ENCODE results near the gene TLK1. TPM values are rescaled to one million over a fixed set of nuclear protein-coding genes. Genes with fewer than 3 reads are reported as not detected.

TLK1 gene
- total and polyA plus RNA-seq, 7 experiments from 2014 or later = 40.0 to 191 (median 113) TPM

GRCh38 chr2:171128461-171128860, 32.2 kb downstream of the TLK1 start:
- H3K27me3 Mint-ChIP-seq = no peaks in the 10 kb centered on the region
- CTCF ChIA-PET = interaction anchor here (0.6 to 1.1 kb wide), 2 partner anchors 9 to 39 kb away, joined by 3 read pairs; no protein-coding TSS in a partner anchor
- H3K27ac Mint-ChIP-seq = peak overlapping the region in 1 of 9 donors; percentile 65
- H3K4me1 Mint-ChIP-seq = peaks cover 16 to 91% (median 77%) of the 10 kb centered on the region in 7 donors
- H3K36me3 Mint-ChIP-seq = peaks cover 0 to 12% (median 5%) of the 10 kb centered on the region in 5 donors
- Histone ChIP-seq H3K36me3 (ENCODE audit: control insufficient read depth in 2 of 3, insufficient read depth in 3 of 3, low read length in 3 of 3) (no peaks in the 10 kb centered on the region), H3K27me3 (ENCODE audit: control insufficient read depth in 2 of 2, insufficient read depth in 2 of 2, low read length in 2 of 2) (no peaks in the 10 kb centered on the region), H3K27ac (ENCODE audit: low read depth, low read length) (no peak overlapping the region), H3K4me3 (ENCODE audit: low read length) (no peak overlapping the region), H3K4me1 (ENCODE audit: control insufficient read depth in 2 of 2, insufficient read depth in 2 of 2, low read length in 2 of 2) (no peaks in the 10 kb centered on the region), H3K9me3 (ENCODE audit: control insufficient read depth in 2 of 3, low read length in 3 of 3) (no peaks in the 10 kb centered on the region)
- POLR2A ChIA-PET = no interaction called here
- H3K9me3 Mint-ChIP-seq = no peaks in the 10 kb centered on the region
- no peak for DNase-seq
- peak; percentile 38 for ATAC-seq
- no peak overlapping the region for H3K4me3 Mint-ChIP-seq
- intact Hi-C loops (cut with micrococcal nuclease) = loop anchor here in 1 of 2 donors (1.0 to 2.0 kb wide), 2 partner anchors 22 to 25 kb away; no protein-coding TSS in a partner anchor

- Mint-ChIP-seq H3K36me3 (peaks cover 0 to 8% (median 0%) of the 10 kb centered on the region in 5 donors), H3K27ac (peak overlapping the region in 1 of 9 donors; percentile 53), H3K27me3 (no peaks in the 10 kb centered on the region), H3K4me3 (no peak overlapping the region), H3K9me3 (peaks cover 0 to 1% (median 0%) of the 10 kb centered on the region in 11 donors), H3K4me1 (peaks cover 15 to 84% (median 73%) of the 10 kb centered on the region in 7 donors)
- H3K27me3 ChIP-seq (ENCODE audit: control insufficient read depth in 2 of 2, insufficient read depth in 2 of 2, low read length in 2 of 2) = no peaks in the 10 kb centered on the region
- DNase-seq = no peak
- no peaks in the 10 kb centered on the region for H3K9me3 ChIP-seq (ENCODE audit: control insufficient read depth in 2 of 3, low read length in 3 of 3)
- H3K4me3 ChIP-seq (ENCODE audit: low read length) = no peak overlapping the region
- H3K4me1 ChIP-seq (ENCODE audit: control insufficient read depth in 2 of 2, insufficient read depth in 2 of 2, low read length in 2 of 2) = peaks cover 2 to 5% of the 10 kb centered on the region in 2 donors
- no peaks in the 10 kb centered on the region for H3K36me3 ChIP-seq (ENCODE audit: control insufficient read depth in 2 of 3, insufficient read depth in 3 of 3, low read length in 3 of 3)
- no peak overlapping the region for H3K27ac ChIP-seq (ENCODE audit: low read depth, low read length)
- CTCF ChIA-PET = interaction anchor here (1.2 to 1.5 kb wide), 2 partner anchors 8 to 38 kb away, joined by 6 to 7 read pairs; no protein-coding TSS in a partner anchor
- ATAC-seq = no peak
- POLR2A ChIA-PET = interaction anchor here (0.6 to 1.2 kb wide), 3 partner anchors 13 to 279 kb away, joined by 3 to 4 read pairs (median 3); no protein-coding TSS in a partner anchor
- intact Hi-C loops (cut with micrococcal nuclease) = no loop called here
These were observed 36.2 kb downstream of the TLK1 start for GRCh38 chr2:171124541-171124940.

DNA sequence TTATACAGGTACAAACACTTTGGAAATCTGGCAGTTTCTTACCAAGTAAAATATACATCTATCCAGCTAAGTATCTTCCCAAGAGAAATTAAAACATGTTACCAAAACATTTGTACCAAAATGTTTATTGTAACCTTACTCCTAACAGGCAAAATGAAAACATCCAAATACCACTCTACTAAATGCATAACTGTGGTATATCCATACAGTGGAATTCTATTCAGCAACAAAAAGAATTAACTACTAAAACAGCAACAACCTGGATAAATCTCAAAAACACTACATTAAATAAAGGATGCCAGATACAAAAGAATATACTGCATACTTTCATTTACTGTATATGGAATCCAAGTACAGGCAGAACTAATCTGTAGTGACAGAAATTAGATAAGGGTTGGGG, 51.1 kb downstream of the TLK1 start:
- H3K4me3 Mint-ChIP-seq = peak overlapping the region in 2 of 10 donors; percentile 1 to 10
- no peaks in the 10 kb centered on the region for H3K9me3 ChIP-seq (ENCODE audit: control insufficient read depth in 2 of 3, low read length in 3 of 3)
- peaks cover 3 to 70% (median 49%) of the 10 kb centered on the region in 5 donors for H3K36me3 Mint-ChIP-seq
- peaks cover 0 to 8% (median 0%) of the 10 kb centered on the region in 11 donors for H3K9me3 Mint-ChIP-seq
- no peak overlapping the region for H3K4me3 ChIP-seq (ENCODE audit: low read length)
- DNase-seq (no peak), ATAC-seq (no peak)
- intact Hi-C loops (cut with micrococcal nuclease) = loop anchor here in 1 of 2 donors (2.0 to 5.0 kb wide), 2 partner anchors 17 to 33 kb away; no protein-coding TSS in a partner anchor
- ChIA-PET POLR2A (interaction anchor here (0.5 to 0.8 kb wide), 2 partner anchors 24 to 28 kb away, joined by 4 to 5 read pairs; no protein-coding TSS in a partner anchor), CTCF (interaction anchor here (1.6 kb wide), 1 partner anchor 49 kb away, joined by 8 read pairs; no protein-coding TSS in a partner anchor)
- no peaks in the 10 kb centered on the region for H3K4me1 ChIP-seq (ENCODE audit: control insufficient read depth in 2 of 2, insufficient read depth in 2 of 2, low read length in 2 of 2)
- H3K27ac ChIP-seq (ENCODE audit: low read depth, low read length) = no peak overlapping the region
- no peaks in the 10 kb centered on the region for H3K27me3 ChIP-seq (ENCODE audit: control insufficient read depth in 2 of 2, insufficient read depth in 2 of 2, low read length in 2 of 2)
- peak overlapping the region in 6 of 9 donors; percentile 22 to 75 (median 41) for H3K27ac Mint-ChIP-seq
- peaks cover 11 to 79% (median 71%) of the 10 kb centered on the region in 7 donors for H3K4me1 Mint-ChIP-seq
- H3K27me3 Mint-ChIP-seq = no peaks in the 10 kb centered on the region
- H3K36me3 ChIP-seq (ENCODE audit: control insufficient read depth in 2 of 3, insufficient read depth in 3 of 3, low read length in 3 of 3) = peaks cover 0 to 3% (median 0%) of the 10 kb centered on the region in 3 experiments

GRCh38 chr2:171109020-171109419, 51.7 kb downstream of the TLK1 start:
- Mint-ChIP-seq H3K36me3 (peaks cover 3 to 65% (median 46%) of the 10 kb centered on the region in 5 donors), H3K27me3 (no peaks in the 10 kb centered on the region), H3K4me1 (peaks cover 11 to 81% (median 73%) of the 10 kb centered on the region in 7 donors), H3K4me3 (peak overlapping the region in 3 of 10 donors; percentile 1 to 32 (median 10)), H3K27ac (peak overlapping the region in 6 of 9 donors; percentile 6 to 75 (median 41)), H3K9me3 (peaks cover 0 to 9% (median 0%) of the 10 kb centered on the region in 11 donors)
- H3K9me3 ChIP-seq (ENCODE audit: control insufficient read depth in 2 of 3, low read length in 3 of 3) = no peaks in the 10 kb centered on the region
- no peaks in the 10 kb centered on the region for H3K36me3 ChIP-seq (ENCODE audit: control insufficient read depth in 2 of 3, insufficient read depth in 3 of 3, low read length in 3 of 3)
- no peak for ATAC-seq
- ChIA-PET POLR2A (interaction anchor here (0.5 to 1.3 kb wide), 3 partner anchors 19 to 28 kb away, joined by 3 to 5 read pairs (median 4); no protein-coding TSS in a partner anchor), CTCF (interaction anchor here (1.6 kb wide), 1 partner anchor 50 kb away, joined by 8 read pairs; no protein-coding TSS in a partner anchor)
- H3K4me1 ChIP-seq (ENCODE audit: control insufficient read depth in 2 of 2, insufficient read depth in 2 of 2, low read length in 2 of 2) = no peaks in the 10 kb centered on the region
- no peak overlapping the region for H3K27ac ChIP-seq (ENCODE audit: low read depth, low read length)
- no peak overlapping the region for H3K4me3 ChIP-seq (ENCODE audit: low read length)
- no peaks in the 10 kb centered on the region for H3K27me3 ChIP-seq (ENCODE audit: control insufficient read depth in 2 of 2, insufficient read depth in 2 of 2, low read length in 2 of 2)
- DNase-seq = no peak
- intact Hi-C loops (cut with micrococcal nuclease) = loop anchor here in 1 of 2 donors (2.0 to 5.0 kb wide), 2 partner anchors 16 to 33 kb away; no protein-coding TSS in a partner anchor

GRCh38 chr2:171107803-171108202, 52.9 kb downstream of the TLK1 start:
- Mint-ChIP-seq H3K27me3 (no peaks in the 10 kb centered on the region), H3K27ac (peak overlapping the region in 2 of 9 donors; percentile 36 to 64), H3K4me3 (no peak overlapping the region), H3K4me1 (peaks cover 14 to 89% (median 77%) of the 10 kb centered on the region in 7 donors), H3K36me3 (peaks cover 3 to 60% (median 41%) of the 10 kb centered on the region in 5 donors), H3K9me3 (peaks cover 0 to 9% (median 0%) of the 10 kb centered on the region in 11 donors)
- H3K4me3 ChIP-seq (ENCODE audit: low read length) = no peak overlapping the region
- no peak overlapping the region for H3K27ac ChIP-seq (ENCODE audit: low read depth, low read length)
- no peaks in the 10 kb centered on the region for H3K27me3 ChIP-seq (ENCODE audit: control insufficient read depth in 2 of 2, insufficient read depth in 2 of 2, low read length in 2 of 2)
- no peaks in the 10 kb centered on the region for H3K36me3 ChIP-seq (ENCODE audit: control insufficient read depth in 2 of 3, insufficient read depth in 3 of 3, low read length in 3 of 3)
- CTCF ChIA-PET = no interaction called here
- H3K4me1 ChIP-seq (ENCODE audit: control insufficient read depth in 2 of 2, insufficient read depth in 2 of 2, low read length in 2 of 2) = peaks cover 0 to 1% of the 10 kb centered on the region in 2 donors
- ATAC-seq = no peak
- no peak for DNase-seq
- POLR2A ChIA-PET = no interaction called here
- intact Hi-C loops (cut with micrococcal nuclease) = loop anchor here in 1 of 2 donors (2.0 to 5.0 kb wide), 2 partner anchors 15 to 34 kb away; no protein-coding TSS in a partner anchor
- no peaks in the 10 kb centered on the region for H3K9me3 ChIP-seq (ENCODE audit: control insufficient read depth in 2 of 3, low read length in 3 of 3)

GRCh38 chr2:171104379-171104778, 56.3 kb downstream of the TLK1 start:
- Histone ChIP-seq H3K9me3 (ENCODE audit: control insufficient read depth in 2 of 3, low read length in 3 of 3) (peaks cover 0 to 9% (median 0%) of the 10 kb centered on the region in 3 experiments), H3K27me3 (ENCODE audit: control insufficient read depth in 2 of 2, insufficient read depth in 2 of 2, low read length in 2 of 2) (no peaks in the 10 kb centered on the region), H3K4me1 (ENCODE audit: control insufficient read depth in 2 of 2, insufficient read depth in 2 of 2, low read length in 2 of 2) (peaks cover 0 to 7% of the 10 kb centered on the region in 2 donors), H3K4me3 (ENCODE audit: low read length) (no peak overlapping the region), H3K36me3 (ENCODE audit: control insufficient read depth in 2 of 3, insufficient read depth in 3 of 3, low read length in 3 of 3) (no peaks in the 10 kb centered on the region), H3K27ac (ENCODE audit: low read depth, low read length) (no peak overlapping the region)
- ATAC-seq (no peak), DNase-seq (no peak)
- Mint-ChIP-seq H3K36me3 (peaks cover 3 to 68% (median 54%) of the 10 kb centered on the region in 5 donors), H3K4me1 (peaks cover 16 to 86% (median 64%) of the 10 kb centered on the region in 7 donors), H3K9me3 (peaks cover 0 to 22% (median 4%) of the 10 kb centered on the region in 11 donors), H3K4me3 (peak overlapping the region in 1 of 10 donors; percentile 27), H3K27me3 (no peaks in the 10 kb centered on the region), H3K27ac (peak overlapping the region in 5 of 9 donors; percentile 10 to 83 (median 57))
- ChIA-PET POLR2A (no interaction called here), CTCF (no interaction called here)
- intact Hi-C loops (cut with micrococcal nuclease) = loop anchor here in 1 of 2 donors (5.0 kb wide), 1 partner anchor 127 kb away; no protein-coding TSS in a partner anchor
